Neuron (in vitro differentiated cells): ENCODE results near the gene ACTR1B.
"Not testable (repeated sequence)": the region's sequence is repeated elsewhere in the genome, so short reads cannot be mapped to it uniquely, and the experiment has no call there.

ENCODE experiments used
- H2AFZ ChIP-seq: one replicate; pipeline ENCODE4 v1.6.1; 2013; ENCODE audit warnings: low read depth, mild to moderate bottlenecking, inconsistent platforms, low read length, moderate library complexity
- H3K27me3 ChIP-seq: one replicate; pipeline ENCODE4 v1.6.1; 2013; ENCODE audit warnings: low read length; ENCODE audit not compliant: insufficient read depth
- H3K36me3 ChIP-seq: one replicate; pipeline ENCODE4 v1.6.1; 2013; ENCODE audit warnings: low read length; ENCODE audit not compliant: insufficient read depth
- H3K4me1 ChIP-seq: one replicate; pipeline ENCODE4 v1.6.1; 2013; ENCODE audit warnings: low read length; ENCODE audit not compliant: insufficient read depth
- H3K4me3 ChIP-seq: 2 replicates; pipeline ENCODE4 v1.5.1; 2013; ENCODE audit warnings: mild to moderate bottlenecking, low read length, moderate library complexity
- H3K9me3 ChIP-seq: one replicate; pipeline ENCODE4 v1.6.1; 2013; ENCODE audit warnings: low read length

Gene ACTR1B

GRCh38 chr2:97701851-97702465 lies 38.1 kb upstream of the ACTR1B start:
- Histone ChIP-seq H3K27me3 (no peaks in the 10 kb centered on the region), H3K9me3 (no peaks in the 10 kb centered on the region), H2AFZ (no peak overlapping the region), H3K36me3 (no peaks in the 10 kb centered on the region), H3K4me1 (no peaks in the 10 kb centered on the region), H3K4me3 (no peak overlapping the region)

- no peaks in the 10 kb centered on the region for H3K4me1 ChIP-seq
- no peak overlapping the region for H3K4me3 ChIP-seq
- H2AFZ ChIP-seq: no peak overlapping the region
- H3K36me3 ChIP-seq: no peaks in the 10 kb centered on the region
- H3K27me3 ChIP-seq: no peaks in the 10 kb centered on the region
- H3K9me3 ChIP-seq: no peaks in the 10 kb centered on the region
Observed at GRCh38 chr2:97701186-97701585, 37.3 kb upstream of the ACTR1B start.

- Histone ChIP-seq H3K4me3 (no peak overlapping the region), H3K9me3 (no peaks in the 10 kb centered on the region), H3K4me1 (no peaks in the 10 kb centered on the region), H2AFZ (peak overlapping the region; percentile 8), H3K27me3 (no peaks in the 10 kb centered on the region), H3K36me3 (no peaks in the 10 kb centered on the region)
Observed at GRCh38 chr2:97699765-97700444, 36.1 kb upstream of the ACTR1B start.

GRCh38 chr2:97698530-97698929 lies 34.7 kb upstream of the ACTR1B start:
- no peaks in the 10 kb centered on the region for H3K36me3 ChIP-seq
- no peaks in the 10 kb centered on the region for H3K9me3 ChIP-seq
- no peaks in the 10 kb centered on the region for H3K4me1 ChIP-seq
- no peaks in the 10 kb centered on the region for H3K27me3 ChIP-seq
- no peak overlapping the region for H2AFZ ChIP-seq
- H3K4me3 ChIP-seq: no peak overlapping the region

GRCh38 chr2:97697252-97698235 lies 33.7 kb upstream of the ACTR1B start:
- Histone ChIP-seq H3K27me3 (no peaks in the 10 kb centered on the region), H3K4me3 (no peak overlapping the region), H2AFZ (no peak overlapping the region), H3K4me1 (no peaks in the 10 kb centered on the region), H3K36me3 (no peaks in the 10 kb centered on the region), H3K9me3 (no peaks in the 10 kb centered on the region)

GRCh38 chr2:97695744-97696143 lies 31.9 kb upstream of the ACTR1B start:
- no peak overlapping the region for H3K4me3 ChIP-seq
- H3K4me1 ChIP-seq: no peaks in the 10 kb centered on the region
- no peaks in the 10 kb centered on the region for H3K27me3 ChIP-seq
- no peaks in the 10 kb centered on the region for H3K9me3 ChIP-seq
- H3K36me3 ChIP-seq: no peaks in the 10 kb centered on the region
- H2AFZ ChIP-seq: no peak overlapping the region

GRCh38 chr2:97693476-97693875 lies 29.6 kb upstream of the ACTR1B start:
- H3K36me3 ChIP-seq: no peaks in the 10 kb centered on the region
- H3K4me1 ChIP-seq: no peaks in the 10 kb centered on the region
- H3K27me3 ChIP-seq: no peaks in the 10 kb centered on the region
- H3K9me3 ChIP-seq: no peaks in the 10 kb centered on the region
- no peak overlapping the region for H2AFZ ChIP-seq
- H3K4me3 ChIP-seq: no peak overlapping the region

- Histone ChIP-seq H3K4me3 (no peak overlapping the region), H3K36me3 (no peaks in the 10 kb centered on the region), H3K4me1 (no peaks in the 10 kb centered on the region), H3K9me3 (no peaks in the 10 kb centered on the region), H3K27me3 (no peaks in the 10 kb centered on the region), H2AFZ (no peak overlapping the region)
Observed at GRCh38 chr2:97691166-97691565, 27.3 kb upstream of the ACTR1B start.

- Histone ChIP-seq H3K4me3 (no peak overlapping the region), H3K9me3 (no peaks in the 10 kb centered on the region)
Observed at GRCh38 chr2:97688062-97688827, 24.4 kb upstream of the ACTR1B start.

GRCh38 chr2:97687235-97687634 lies 23.4 kb upstream of the ACTR1B start:
- H2AFZ ChIP-seq, H3K4me3 ChIP-seq, H3K36me3 ChIP-seq, H3K4me1 ChIP-seq, H3K9me3 ChIP-seq, H3K27me3 ChIP-seq: not testable (repeated sequence)

More at GRCh38 chr2:97688062-97688827, 24.4 kb upstream of the ACTR1B start:
- no peaks in the 10 kb centered on the region for H3K4me1 ChIP-seq
- H2AFZ ChIP-seq: no peak overlapping the region
- H3K36me3 ChIP-seq: no peaks in the 10 kb centered on the region
- H3K27me3 ChIP-seq: no peaks in the 10 kb centered on the region

- Histone ChIP-seq H3K4me3 (no peak overlapping the region), H3K9me3 (peaks cover 2% of the 10 kb centered on the region), H3K27me3 (no peaks in the 10 kb centered on the region), H3K36me3 (no peaks in the 10 kb centered on the region), H3K4me1 (no peaks in the 10 kb centered on the region), H2AFZ (no peak overlapping the region)
Observed at GRCh38 chr2:97678298-97678697, 14.5 kb upstream of the ACTR1B start.

GRCh38 chr2:97677480-97677879 lies 13.6 kb upstream of the ACTR1B start:
- H2AFZ ChIP-seq: no peak overlapping the region
- no peaks in the 10 kb centered on the region for H3K4me1 ChIP-seq
- H3K27me3 ChIP-seq: no peaks in the 10 kb centered on the region
- H3K36me3 ChIP-seq: no peaks in the 10 kb centered on the region
- H3K9me3 ChIP-seq: peaks cover 2% of the 10 kb centered on the region
- H3K4me3 ChIP-seq: no peak overlapping the region
